HG02623 (cell line): Measurements from ENCODE around the gene KCTD15.
"Not testable (repeated sequence)": the region's sequence is repeated elsewhere in the genome, so short reads cannot be mapped to it uniquely, and the experiment has no call there.

Experiments used
- ATAC-seq: cut with Tn5 transposase; IDR thresholded peaks from one replicate; pipeline ENCODE4 v1.9.1; 2021; ENCODE audit warnings: moderate library complexity; ENCODE audit not compliant: unreplicated experiment

The KCTD15 gene

DNA sequence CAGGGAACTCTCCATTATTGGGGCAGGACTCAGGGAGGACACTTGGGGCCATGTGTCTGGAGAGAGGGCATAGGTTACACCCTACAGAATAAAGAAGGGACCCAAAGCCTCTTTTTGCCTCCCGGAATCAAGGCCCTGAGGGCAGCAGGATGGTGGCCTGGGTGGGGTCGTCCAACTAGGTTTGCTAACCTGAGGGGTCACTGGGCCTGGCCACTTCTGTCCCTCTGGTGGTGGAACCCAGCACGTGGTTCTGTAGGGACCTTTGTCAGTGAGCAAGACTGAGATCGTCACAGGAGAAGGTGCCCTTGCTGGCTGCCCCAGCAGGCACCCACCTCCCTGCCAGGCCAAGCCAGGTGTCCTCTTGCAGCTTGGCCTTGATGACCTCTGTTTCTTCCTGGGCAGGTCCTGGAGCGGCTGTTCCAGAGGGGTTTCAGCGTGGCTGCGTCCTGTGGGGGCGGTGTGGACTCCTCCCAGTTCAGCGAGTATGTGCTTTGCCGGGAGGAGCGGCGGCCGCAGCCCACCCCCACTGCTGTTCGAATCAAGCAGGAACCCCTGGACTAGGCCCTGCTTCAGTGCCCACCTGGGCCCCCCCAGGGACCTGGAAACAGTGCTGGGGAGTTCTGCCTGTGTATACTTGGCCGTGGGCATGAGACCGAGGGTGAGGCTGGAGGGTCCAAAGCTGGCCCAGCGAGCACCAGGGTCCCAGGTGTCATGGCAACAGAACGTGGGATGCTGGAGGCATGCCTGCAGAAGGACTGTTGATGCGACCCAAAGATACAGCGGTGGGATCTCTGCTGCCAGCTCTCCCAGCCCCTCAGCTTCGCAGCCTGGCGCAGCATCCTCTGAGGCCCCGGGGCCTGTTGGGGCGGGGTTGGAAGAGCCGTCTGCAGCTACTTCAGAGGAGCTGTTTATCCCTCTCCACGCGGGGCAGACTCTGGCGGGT is 16.0 kb downstream of the KCTD15 start:
- no peak for ATAC-seq

DNA sequence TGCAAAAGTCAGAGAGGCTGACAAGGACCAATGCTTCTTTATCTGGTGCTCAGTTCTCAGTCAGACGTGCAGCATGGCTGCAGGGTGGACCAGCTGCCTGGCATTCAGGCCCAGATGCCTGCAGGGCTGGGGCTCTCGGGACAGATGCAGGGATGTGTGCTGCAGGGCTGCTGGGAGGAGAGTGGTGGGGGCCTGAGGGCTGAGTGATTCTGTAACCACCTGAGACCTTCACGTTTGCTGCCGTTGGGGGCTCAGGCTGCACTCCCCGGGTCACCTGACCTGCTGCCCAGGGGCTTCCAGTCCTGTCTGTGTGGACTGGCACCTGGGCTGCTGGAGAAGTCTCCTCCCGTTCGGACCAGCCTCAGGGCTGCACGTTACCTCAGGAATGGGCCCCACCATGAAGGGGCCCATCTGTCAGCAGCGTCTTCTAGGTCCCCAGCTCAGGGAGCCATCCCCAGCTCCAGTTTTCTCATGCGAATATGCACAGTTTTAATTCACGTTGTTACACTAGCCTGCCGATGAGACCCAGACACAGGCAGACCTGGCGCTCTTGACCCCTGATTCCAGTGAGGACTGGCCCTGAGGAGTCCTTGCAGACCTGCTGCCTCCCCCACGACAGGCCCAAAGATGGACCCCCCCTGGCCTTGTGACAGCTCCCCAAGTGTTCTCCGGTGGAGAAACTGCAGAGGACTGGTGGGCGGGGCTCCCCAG is 16.9 kb downstream of the KCTD15 start:
- ATAC-seq: no peak

DNA sequence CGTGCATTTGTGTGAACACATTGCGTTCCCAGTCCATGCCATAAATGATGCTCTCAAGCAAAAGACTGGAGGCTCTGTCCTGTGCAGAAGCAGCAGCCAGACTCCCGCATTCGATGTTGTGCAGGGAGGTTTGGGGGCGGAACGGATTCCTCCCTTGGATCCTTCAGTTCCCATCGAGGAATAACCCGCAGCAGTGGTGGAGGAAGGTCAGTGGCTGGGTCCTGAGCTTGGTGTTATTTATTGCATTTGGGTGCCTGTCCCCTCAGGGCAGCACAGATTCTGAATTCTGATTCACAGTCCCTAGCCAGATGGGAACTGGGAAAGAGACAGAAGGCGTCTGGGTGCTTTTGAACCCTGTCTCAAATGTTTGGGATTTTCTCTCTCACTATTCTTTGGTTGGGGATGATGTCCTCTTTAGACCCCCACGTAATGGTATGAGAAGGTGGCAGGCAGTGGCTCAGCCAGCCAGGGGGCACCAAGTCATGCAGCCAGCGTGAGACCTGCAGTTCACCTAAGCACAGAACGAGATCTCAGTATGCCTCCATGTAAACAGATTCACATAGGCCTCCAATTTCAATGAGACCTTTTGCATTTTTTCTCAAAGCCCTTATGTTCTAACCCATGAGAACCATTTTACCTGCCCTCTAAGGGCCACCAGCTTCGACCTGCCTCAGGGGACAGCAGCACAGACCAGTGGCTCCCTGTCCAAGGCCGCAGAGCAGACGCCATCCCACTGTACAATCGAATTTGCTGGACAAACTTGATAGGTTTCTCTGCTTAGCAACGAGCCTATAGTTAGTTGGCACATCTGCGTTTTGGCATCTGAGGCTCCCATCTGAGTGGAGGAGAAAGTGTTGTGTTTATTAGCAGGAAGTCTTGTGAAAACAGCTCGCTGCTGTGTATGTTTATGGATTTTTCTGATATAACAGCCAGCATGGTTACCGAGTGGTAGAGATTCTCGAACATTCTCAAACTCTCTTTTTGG is 17.8 kb downstream of the KCTD15 start:
- no peak for ATAC-seq

DNA sequence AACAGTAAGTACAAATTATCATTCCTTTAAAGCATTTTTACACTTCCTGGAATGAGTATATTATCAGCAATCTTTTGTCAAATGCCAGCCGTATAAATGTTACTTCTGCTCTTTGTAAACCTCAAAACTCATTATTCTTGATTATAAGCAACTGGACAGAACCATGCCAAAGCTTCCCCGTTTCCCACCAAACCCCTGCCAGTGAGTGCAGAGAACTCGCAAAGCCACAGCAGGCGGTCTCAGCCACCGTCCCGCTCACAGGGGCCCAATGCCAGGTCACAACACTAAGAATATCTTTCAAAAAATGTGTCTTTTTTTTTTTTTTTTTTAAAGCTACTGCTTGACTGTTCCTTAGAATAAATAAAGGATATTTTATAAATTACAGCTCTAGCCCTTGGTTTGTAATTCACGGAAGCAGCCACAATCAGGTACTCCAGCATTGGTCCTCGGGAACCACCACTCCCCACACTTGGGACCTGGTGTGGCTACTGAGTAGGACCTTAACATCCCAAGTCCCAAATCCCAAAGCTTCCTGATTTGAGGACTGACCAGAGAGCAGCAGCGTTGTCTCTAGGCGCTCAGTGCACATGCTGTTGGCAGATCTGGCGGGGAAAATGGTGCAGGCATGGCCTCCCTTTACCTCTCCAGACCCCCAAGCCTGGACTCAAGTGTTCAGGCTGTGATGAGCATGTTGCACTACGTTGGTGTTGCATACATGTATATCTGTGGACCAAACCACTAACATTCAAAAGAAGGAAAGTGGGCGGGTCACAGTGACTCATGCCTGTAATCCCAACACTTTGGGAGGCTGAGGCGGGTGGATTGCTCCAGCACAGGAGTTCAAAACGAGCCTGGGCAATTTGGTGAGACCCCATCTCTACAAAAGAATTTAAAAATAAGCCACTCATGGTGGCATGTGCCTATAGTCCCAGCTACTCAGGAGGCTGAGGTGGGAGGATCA is 19.0 kb downstream of the KCTD15 start:
- ATAC-seq: no peak

DNA sequence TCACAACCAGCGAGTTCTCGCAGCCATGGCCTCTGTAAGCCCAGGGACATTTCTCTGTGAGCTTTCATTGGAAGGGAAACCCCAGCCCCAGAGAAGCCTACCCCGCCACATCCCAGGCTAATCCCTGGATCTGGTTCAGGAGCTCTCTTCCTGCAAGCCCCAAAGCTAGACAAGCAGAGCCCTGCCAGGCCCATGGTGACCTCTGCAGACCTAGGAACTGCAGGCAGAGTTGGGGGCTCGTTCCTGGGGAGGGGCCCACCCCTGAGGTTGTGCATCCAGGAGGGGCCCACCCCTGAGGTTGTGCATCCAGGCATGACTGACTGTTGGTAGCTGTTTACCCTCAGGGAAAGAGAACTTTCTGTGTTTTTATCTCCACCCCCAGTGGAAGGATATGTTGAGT is 21.7 kb downstream of the KCTD15 start:
- no peak for ATAC-seq

DNA sequence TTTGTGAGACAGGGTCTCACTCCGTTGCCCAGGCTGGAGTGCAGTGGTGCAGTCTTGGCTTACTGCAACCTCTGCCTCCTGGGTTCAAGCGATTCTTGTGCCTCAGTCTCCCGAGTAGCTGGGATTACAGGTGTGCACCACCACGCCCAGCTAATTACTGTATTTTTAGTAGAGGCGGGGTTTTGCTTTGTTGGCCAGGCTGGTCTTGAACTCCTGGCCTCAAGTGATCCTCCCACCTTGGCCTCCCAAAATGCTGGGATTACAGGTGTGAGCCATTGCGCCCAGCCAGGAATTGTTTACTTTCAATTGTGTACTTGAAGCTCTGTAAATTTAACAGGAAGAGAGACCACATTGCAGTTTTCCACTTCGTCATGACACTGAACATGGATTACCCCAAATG is 22.4 kb downstream of the KCTD15 start:
- ATAC-seq: not testable (repeated sequence)

DNA sequence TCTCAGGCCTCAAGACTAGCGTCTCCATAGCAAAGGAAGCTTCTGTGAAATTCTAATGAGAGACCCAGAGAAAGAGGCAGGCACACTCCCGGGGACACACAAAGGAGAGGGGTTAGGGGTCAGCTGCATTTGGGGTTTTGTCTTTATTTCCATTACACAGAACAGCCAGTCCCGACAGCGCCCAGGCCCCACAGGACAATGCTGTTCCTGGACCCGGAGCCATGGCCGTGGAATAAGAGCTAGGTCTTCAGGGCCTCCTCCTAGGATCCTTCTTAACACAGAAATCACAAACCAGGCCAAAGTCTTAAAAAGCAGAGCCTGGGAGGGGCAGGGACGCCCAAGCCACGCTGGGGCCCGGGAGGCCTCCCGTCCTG is 22.8 kb downstream of the KCTD15 start:
- no peak for ATAC-seq

DNA sequence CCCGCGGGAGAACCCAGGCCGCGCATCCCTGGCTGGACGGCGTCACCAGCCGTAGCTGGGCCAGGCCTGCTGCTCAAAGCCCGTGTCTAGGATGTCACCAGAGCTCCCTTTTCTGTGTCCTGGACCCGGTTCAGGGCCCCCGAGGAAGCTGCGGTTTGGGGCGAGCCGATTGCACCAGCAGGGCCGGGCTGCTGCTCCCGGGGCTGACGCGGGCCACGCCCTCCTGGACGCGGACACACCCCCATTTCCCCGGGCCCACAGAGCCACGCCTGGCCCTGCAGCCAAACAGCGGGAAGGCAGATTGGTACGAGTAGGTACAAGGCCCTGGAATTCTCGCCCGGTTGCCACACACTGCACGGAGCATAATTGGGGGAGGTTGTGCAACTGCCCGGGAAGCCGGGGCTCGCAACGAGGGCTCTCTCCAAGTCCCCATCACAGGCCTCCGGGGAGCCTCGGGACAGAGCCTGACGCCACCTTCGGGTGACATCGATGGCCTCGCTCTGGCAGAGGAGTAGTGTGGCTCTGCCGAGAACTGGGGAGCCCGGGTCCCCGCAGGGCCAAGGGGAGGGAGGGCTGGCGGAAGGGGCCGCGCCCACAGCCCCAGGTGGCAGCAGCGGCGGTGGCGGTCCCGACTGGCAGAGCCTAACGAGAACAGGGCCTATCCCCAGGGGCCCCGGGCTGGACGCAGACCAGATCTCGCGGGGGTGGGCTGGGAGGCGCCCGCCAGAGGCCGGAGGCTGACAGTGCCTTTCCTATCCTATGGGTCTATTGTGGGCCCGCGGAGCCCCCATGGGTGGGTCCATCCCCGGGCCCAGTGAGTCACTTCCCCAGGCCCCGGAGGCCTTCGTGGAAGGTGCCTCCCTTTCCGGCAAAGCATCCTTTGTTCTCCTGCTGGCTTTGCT is 23.5 kb downstream of the KCTD15 start:
- ATAC-seq: no peak

DNA sequence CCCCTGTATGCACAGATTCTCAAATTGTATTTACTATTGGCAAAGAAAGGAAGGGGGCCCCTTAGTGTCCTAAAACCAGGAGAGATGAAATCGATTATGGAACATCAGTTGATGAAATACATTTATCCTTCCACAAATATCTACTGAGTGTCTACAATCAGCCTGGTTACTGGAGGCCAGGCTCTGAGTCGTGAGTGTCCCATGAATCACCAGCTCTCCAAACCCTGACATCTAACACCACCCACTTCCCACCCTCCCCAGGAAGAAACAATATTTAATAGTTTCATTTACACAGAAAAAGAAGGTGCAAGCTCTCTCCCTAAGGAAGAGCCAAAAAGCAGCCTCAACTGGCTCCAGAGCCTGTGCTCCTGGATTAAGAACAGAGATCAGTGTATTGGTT is 25.2 kb downstream of the KCTD15 start:
- no peak for ATAC-seq

DNA sequence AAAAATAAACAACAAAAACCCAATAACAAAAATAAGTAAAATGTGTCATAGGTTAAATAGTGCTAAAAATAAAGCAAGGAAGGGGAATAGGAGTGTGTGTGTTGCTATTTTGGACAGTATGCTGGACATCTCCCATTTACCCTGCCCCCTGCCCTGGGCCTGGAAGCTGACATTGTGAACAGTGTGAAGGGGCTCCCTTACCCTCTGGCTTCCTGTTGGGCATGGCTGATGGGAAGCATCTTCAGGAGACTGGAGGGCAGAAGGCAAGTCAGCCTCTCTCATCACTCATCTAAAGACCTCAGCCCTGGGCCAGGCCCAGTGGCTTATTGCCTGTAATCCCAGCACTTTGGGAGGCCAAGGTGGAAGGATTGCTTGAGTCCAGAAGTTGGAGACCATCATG is 26.7 kb downstream of the KCTD15 start:
- ATAC-seq: no peak

DNA sequence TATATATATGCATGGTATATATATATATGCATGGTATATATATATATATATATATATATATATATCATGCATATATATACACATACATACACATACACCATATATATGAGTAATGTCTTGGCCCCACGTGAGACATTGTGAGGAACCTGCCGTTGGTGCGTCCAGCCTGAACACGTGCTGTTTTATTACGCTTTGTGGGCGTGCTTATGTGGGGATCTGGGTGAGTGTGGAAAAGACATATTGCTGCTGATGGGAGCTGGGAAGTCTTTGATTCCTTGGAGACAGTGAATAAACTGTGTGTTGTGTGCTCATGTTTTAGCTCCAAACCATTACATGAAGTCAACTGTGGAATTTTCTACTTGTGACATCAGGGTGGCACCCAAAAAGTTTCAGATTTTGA is 28.9 kb downstream of the KCTD15 start:
- ATAC-seq: no peak

DNA sequence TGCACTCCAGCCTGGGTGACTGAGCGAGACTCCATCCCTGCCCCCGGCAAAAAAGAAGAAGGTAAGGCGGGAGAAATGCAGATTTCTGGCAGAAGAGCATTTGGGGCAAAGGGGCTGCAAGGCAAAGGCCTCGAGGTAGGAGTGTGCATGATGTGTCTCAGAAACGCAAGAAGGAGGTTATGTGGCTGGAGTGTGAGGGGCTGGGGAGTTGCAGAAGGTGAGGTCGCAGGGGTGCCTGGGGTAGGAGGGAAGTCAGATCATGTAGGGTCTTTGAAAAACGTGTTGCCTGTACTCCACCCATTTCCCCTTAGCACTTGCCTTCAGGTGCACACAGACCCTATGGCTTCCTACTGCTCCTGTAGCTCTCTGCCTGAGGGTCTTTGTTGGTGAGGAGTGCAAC is 29.9 kb downstream of the KCTD15 start:
- no peak for ATAC-seq

DNA sequence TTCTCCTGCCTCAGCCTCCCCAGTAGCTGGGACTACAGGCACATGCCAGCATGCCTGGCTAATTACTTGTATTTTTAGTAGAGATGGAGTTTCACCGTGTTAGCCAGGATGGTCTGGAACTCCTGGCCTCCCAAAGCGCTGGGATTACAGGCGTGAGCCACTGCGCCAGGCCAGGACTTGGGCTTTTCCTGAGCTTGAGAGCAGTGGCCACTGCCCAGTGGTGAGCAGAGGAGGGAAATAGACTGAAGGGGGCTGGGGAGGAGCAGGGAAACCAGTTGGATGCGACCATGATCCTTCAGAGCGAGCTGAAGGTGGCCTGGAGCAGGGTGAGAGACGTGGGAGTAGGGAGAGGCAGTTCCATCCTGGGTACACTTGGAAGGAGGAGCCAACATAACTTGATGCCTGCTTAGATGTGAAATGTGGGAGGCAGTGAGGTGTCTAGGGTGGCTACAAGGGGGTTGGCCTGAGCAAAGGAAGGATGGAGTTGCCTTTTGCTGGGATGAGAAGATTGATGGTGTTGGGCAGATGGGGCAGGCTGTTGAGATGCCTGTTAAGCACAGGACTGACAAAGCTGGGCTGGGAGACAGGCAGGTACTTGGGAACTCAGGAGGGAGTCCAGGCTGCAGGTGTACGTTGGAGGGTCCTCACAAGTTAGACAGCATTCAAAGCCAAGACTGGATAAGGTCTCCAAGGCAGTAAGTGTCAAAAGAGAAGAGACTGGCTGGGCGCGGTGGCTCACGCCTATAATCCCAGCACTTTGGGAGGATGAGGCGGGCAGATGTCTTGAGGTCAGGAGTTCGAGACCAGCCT is 31.8 kb downstream of the KCTD15 start:
- no peak for ATAC-seq

DNA sequence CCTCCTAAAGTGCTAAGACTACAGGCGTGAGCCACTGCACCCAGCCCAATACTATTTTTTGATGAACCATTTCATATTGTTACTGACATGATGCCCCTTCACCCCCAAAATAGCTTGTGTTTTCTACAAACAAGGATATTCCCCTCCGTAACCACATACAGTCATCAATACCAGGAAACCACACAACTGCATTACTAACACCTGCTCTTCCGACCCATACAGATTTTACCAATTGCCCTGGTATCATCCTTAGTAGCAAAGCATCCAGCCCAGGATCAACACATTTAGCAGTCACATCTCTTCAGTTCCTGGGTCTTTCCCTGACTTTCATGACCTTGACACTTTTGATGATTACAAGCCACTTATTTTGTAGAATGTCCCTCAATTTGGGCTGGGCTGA is 33.6 kb downstream of the KCTD15 start:
- no peak for ATAC-seq

DNA sequence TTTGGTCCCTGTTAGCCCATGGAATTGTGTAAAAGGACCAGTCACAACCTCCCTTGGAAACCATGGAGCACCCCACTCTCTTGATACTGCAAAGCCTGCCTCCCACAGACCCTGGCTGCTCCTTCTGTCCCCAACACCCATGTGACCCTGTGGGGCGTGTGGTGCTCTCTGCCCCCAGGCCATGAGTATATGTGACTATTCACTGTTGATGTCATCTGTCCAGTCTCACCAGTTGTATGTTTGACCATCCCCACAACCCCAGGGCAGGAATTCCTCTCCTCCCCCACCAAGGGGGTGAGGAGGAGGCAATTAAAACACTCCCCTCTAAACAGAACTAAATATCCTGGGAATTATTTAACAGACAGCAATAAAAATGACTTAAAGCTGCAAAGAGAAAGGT is 35.2 kb downstream of the KCTD15 start:
- no peak for ATAC-seq

DNA sequence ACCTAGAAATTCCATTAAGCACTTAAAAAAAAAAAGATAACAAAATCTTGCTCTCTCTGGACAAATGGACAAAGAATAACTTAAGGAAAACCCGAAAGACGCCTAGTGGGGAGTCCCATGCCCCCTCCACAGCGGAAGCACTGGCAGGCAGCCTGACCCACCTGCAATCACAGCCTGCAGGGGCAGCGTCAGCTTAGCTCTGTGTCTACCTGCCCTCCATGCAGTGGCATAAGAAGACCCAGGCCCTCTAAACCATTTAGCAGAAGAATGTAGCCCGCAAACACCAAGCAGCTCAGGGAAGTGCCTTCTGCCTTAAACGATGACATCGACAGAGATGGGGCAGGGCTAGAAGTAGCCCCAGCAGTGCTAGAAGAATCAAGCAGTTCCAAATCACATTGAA is 36.0 kb downstream of the KCTD15 start:
- no peak for ATAC-seq

DNA sequence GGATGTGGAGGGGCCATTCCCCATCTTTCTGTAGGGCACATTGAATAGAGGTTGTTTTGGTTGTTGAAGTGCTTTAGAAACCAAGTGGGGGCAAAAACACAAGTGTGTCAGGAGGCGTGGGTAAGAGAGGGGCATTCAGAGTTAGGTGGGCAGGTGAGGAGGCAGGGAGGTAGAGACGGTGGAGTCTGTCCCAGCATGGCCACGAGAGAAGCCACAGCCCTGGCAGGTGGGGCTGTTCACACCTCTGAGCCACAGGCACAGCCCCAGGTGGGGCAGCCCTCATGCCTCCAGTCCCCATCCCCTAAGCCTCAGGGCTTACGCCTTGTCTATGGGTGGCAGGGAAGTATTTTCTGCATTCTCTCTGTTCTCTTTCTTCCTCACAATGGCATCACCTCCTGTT is 43.7 kb downstream of the KCTD15 start:
- ATAC-seq: no peak

DNA sequence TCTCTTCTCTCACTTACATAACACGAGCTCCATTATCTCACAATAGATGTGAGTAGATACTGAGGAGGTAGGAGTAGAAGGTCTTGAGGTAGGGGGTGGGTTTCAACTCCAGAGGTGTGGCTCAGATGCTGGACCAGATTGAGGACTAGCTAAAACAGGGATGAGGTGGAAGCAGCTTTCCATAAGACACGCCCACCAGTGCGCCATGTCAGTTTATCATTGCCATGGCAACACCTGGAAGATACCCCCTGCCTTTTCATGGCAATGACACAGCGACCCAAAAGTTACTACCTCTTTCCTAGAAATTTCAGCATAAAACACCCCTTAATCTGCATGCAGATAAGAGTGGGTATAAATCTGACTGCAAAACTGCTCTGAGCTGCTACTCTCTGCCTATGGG is 44.1 kb downstream of the KCTD15 start:
- no peak for ATAC-seq
